Measurements from ENCODE around the gene ATF1.

- no peak for TF ChIP-seq FOXK2 (IDR thresholded peaks at IDR 0.05)
- no peak for TF ChIP-seq L3MBTL2 (conservative IDR thresholded peaks at IDR 0.05)
- TF ChIP-seq CTBP1 (IDR thresholded peaks at IDR 0.05; ENCODE audit: borderline replicate concordance) = no peak
Observed at GRCh38 chr12:50745861-50746260, 18.0 kb upstream of the ATF1 start.
